Measurements from ENCODE around the gene MPPED2.

DNA sequence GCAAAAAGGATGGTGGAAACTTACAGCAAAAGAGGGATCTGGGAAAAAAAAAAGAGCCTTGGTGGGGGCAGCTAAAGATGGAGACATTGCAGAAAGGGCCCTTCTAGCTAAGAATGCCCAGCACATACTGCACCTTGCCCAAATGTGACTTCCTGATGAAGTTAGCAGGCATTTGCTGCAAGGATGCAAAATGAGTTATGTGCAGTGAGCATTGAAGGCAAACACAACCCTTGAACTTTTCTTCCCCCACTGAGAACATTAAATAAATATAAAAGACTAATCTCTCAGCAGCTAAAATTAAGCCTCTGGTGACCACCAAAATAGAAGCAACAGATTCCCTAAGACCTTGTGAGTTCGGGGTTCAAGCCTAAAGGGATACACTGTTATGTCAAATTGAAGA, 133.3 kb downstream of the MPPED2 start:
- TF ChIP-seq, protein P1, sequence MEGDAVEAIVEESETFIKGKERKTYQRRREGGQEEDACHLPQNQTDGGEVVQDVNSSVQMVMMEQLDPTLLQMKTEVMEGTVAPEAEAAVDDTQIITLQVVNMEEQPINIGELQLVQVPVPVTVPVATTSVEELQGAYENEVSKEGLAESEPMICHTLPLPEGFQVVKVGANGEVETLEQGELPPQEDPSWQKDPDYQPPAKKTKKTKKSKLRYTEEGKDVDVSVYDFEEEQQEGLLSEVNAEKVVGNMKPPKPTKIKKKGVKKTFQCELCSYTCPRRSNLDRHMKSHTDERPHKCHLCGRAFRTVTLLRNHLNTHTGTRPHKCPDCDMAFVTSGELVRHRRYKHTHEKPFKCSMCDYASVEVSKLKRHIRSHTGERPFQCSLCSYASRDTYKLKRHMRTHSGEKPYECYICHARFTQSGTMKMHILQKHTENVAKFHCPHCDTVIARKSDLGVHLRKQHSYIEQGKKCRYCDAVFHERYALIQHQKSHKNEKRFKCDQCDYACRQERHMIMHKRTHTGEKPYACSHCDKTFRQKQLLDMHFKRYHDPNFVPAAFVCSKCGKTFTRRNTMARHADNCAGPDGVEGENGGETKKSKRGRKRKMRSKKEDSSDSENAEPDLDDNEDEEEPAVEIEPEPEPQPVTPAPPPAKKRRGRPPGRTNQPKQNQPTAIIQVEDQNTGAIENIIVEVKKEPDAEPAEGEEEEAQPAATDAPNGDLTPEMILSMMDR (IDR thresholded peaks at IDR 0.05): no peak
- TF ChIP-seq POLR2AphosphoS5 (IDR thresholded peaks at IDR 0.05) (no peak), POLR2A (IDR thresholded peaks at IDR 0.05) (no peak)
